Smooth muscle cell (in vitro differentiated cells): ENCODE results near the gene SRSF2. TPM values are rescaled to one million over a fixed set of nuclear protein-coding genes. Genes with fewer than 3 reads are reported as not detected.

Source experiments
- DNase-seq: peaks from one replicate; lab custom pipeline; 2025; ENCODE audit not compliant: unreplicated experiment; lab: John Stamatoyannopoulos, UW
- H2AFZ ChIP-seq: fragments of 200-600 bp; sonication (generic); 2 replicates; pipeline ENCODE4 v1.6.0; 2016; ENCODE audit warnings: antibody characterized with exemption, low read depth, mild to moderate bottlenecking
- H3F3A ChIP-seq: fragments of 200-600 bp; sonication (generic); 2 replicates; pipeline ENCODE4 v1.6.0; 2017; ENCODE audit warnings: antibody characterized with exemption, low read depth
- H3K27ac ChIP-seq: fragments of 200-600 bp; sonication (generic); 2 replicates; pipeline ENCODE4 v1.5.1; 2016; ENCODE audit warnings: low read depth, mild to moderate bottlenecking
- H3K27me3 ChIP-seq: fragments of 200-600 bp; sonication (generic); 2 replicates; pipeline ENCODE4 v1.6.1; 2016; ENCODE audit warnings: low read depth, mild to moderate bottlenecking
- H3K36me3 ChIP-seq: fragments of 200-600 bp; sonication (generic); 2 replicates; pipeline ENCODE4 v1.5.1; 2016; ENCODE audit warnings: low read depth
- H3K4me1 ChIP-seq: fragments of 200-600 bp; sonication (generic); 2 replicates; pipeline ENCODE4 v1.5.1; 2016; ENCODE audit warnings: low read depth
- H3K4me2 ChIP-seq: fragments of 200-600 bp; sonication (generic); 2 replicates; pipeline ENCODE4 v1.6.0; 2016; ENCODE audit warnings: mild to moderate bottlenecking
- H3K4me3 ChIP-seq: fragments of 200-600 bp; sonication (generic); 2 replicates; pipeline ENCODE4 v1.5.1; 2016; ENCODE audit warnings: mild to moderate bottlenecking
- H3K79me2 ChIP-seq: fragments of 200-600 bp; sonication (generic); 2 replicates; pipeline ENCODE4 v1.6.0; 2016; ENCODE audit warnings: low read depth, mild to moderate bottlenecking
- H3K9ac ChIP-seq: fragments of 200-600 bp; sonication (generic); 2 replicates; pipeline ENCODE4 v1.6.0; 2016; ENCODE audit warnings: low read depth
- H3K9me3 ChIP-seq: fragments of 200-600 bp; sonication (generic); replicated peaks from 2 replicates; pipeline ENCODE4 v1.5.1; 2016; ENCODE audit warnings: low read depth
- H4K20me1 ChIP-seq: fragments of 200-600 bp; sonication (generic); 2 replicates; pipeline ENCODE4 v1.6.0; 2016; ENCODE audit warnings: low read depth
- CTCF ChIP-seq: fragments of 200-600 bp; sonication (generic); IDR thresholded peaks from 2 replicates; pipeline ENCODE4 v1.5.1; 2017; ENCODE audit warnings: borderline replicate concordance, mild to moderate bottlenecking, antibody characterized with exemption; ENCODE audit not compliant: insufficient read depth, poor library complexity, severe bottlenecking
- WGBS: methylation state at CpG from one replicate; pipeline ENCODE4 v1.1.7; 2016; ENCODE audit warnings: low lambda C conversion rate; 5-methylcytosine and 5-hydroxymethylcytosine counted together
- polyA plus RNA-seq: library from polyadenylated mRNA; unstranded; fragments of >200 nt; fragmentation: Nextera tagmentation; extraction: Ambion mirVana; gene quantifications from 2 replicates; pipeline ENCODE4 v1.2.1, GENCODE V29; 2016
- total RNA-seq: library from RNA; depleted of rRNA; stranded (reverse); fragments of >200 nt; gene quantifications from 2 replicates; pipeline ENCODE4 v1.2.3, GENCODE V29; 2014

SRSF2 gene
- total and polyA plus RNA-seq, 2 experiments from 2014 or later = 109 to 166 TPM

GRCh38 chr17:76726776-76727718 is 10.1 kb downstream of the SRSF2 start, which contains the start of gene METTL23:
Gene METTL23 (plus strand): TSS chr17:76726839. CDS start chr17:76729711, 2,872 bp downstream.
- WGBS = 4% methylated on average over 57 of the region's 71 CpGs
- TF ChIP-seq CTCF = peak; percentile 68
- Histone ChIP-seq H3K36me3 (no peaks in the 10 kb centered on the region), H4K20me1 (peaks cover 58% of the 10 kb centered on the region), H3K9me3 (no peaks in the 10 kb centered on the region), H3K4me3 (peak within 1 kb of the TSS; percentile 89), H3K79me2 (peaks cover 74% of the 10 kb centered on the region), H3K4me1 (peaks cover 8% of the 10 kb centered on the region), H3K27ac (peak within 1 kb of the TSS; percentile 97), H3F3A (peaks cover 9% of the 10 kb centered on the region), H3K27me3 (no peaks in the 10 kb centered on the region), H3K4me2 (peak within 1 kb of the TSS; percentile 97), H2AFZ (no peak within 1 kb of the TSS), H3K9ac (peak within 1 kb of the TSS; percentile 92)
- DNase-seq = peak; percentile 77

GRCh38 chr17:76726231-76726775 is 10.8 kb downstream of the SRSF2 start, which contains the start of gene JMJD6:
Gene JMJD6 (minus strand): TSS chr17:76726606. CDS start chr17:76726475, 131 bp downstream.
- Histone ChIP-seq H3K27ac (peak within 1 kb of the TSS; percentile 97), H3K9ac (peak within 1 kb of the TSS; percentile 92), H2AFZ (no peak within 1 kb of the TSS), H3K4me1 (peaks cover 8% of the 10 kb centered on the region), H3F3A (peaks cover 13% of the 10 kb centered on the region), H3K36me3 (peaks cover 4% of the 10 kb centered on the region), H3K9me3 (no peaks in the 10 kb centered on the region), H3K4me3 (peak within 1 kb of the TSS; percentile 89), H3K27me3 (no peaks in the 10 kb centered on the region), H4K20me1 (peaks cover 59% of the 10 kb centered on the region), H3K79me2 (peaks cover 72% of the 10 kb centered on the region), H3K4me2 (peak within 1 kb of the TSS; percentile 97)
- TF ChIP-seq CTCF = no peak
- under 1% methylated on average over 55 of the region's 60 CpGs for WGBS
- DNase-seq = peak; percentile 85

GRCh38 chr17:76725580-76726230 is 11.4 kb downstream of the SRSF2 start:
- H3K4me3 ChIP-seq = peak overlapping the region; percentile 89
- no peak for TF ChIP-seq CTCF
- peak overlapping the region; percentile 97 for H3K27ac ChIP-seq
- H4K20me1 ChIP-seq = peaks cover 65% of the 10 kb centered on the region
- peaks cover 8% of the 10 kb centered on the region for H3K4me1 ChIP-seq
- H2AFZ ChIP-seq = no peak overlapping the region
- peaks cover 77% of the 10 kb centered on the region for H3K79me2 ChIP-seq
- peak overlapping the region; percentile 97 for H3K4me2 ChIP-seq
- no peaks in the 10 kb centered on the region for H3K9me3 ChIP-seq
- WGBS = 16% methylated on average over 31 of the region's 38 CpGs
- peak overlapping the region; percentile 88 for H3K9ac ChIP-seq
- H3K36me3 ChIP-seq = peaks cover 9% of the 10 kb centered on the region
- DNase-seq = no peak
- H3F3A ChIP-seq = peaks cover 18% of the 10 kb centered on the region
- H3K27me3 ChIP-seq = no peaks in the 10 kb centered on the region
